SKM-1 (cell line): ENCODE results near the gene ZNF267.
"Not testable (repeated sequence)": the region's sequence is repeated elsewhere in the genome, so short reads cannot be mapped to it uniquely, and the experiment has no call there.

Experiments used
- DNase-seq: peaks from one replicate; lab custom pipeline; 2025; ENCODE audit not compliant: unreplicated experiment; lab: John Stamatoyannopoulos, UW

Gene ZNF267

GRCh38 chr16:31873556-31874365 lies at the start of gene ZNF267:
Gene ZNF267, plus strand, starts transcription at chr16:31873807. Its CDS starts 160 bp downstream, at chr16:31873967.
- DNase-seq: peak; percentile 83

GRCh38 chr16:31833047-31833446 lies 40.6 kb upstream of the ZNF267 start:
- no peak for DNase-seq

GRCh38 chr16:31836396-31836795 lies 37.2 kb upstream of the ZNF267 start:
- not testable (repeated sequence) for DNase-seq

- no peak for DNase-seq
Observed at GRCh38 chr16:31842864-31843263, 30.7 kb upstream of the ZNF267 start.

- not testable (repeated sequence) for DNase-seq
Observed at GRCh38 chr16:31848572-31848971, 25.0 kb upstream of the ZNF267 start.

GRCh38 chr16:31853291-31853690 lies 20.3 kb upstream of the ZNF267 start:
- DNase-seq: no peak

- no peak for DNase-seq
Observed at GRCh38 chr16:31860508-31860907, 13.1 kb upstream of the ZNF267 start.

GRCh38 chr16:31861455-31861854 lies 12.2 kb upstream of the ZNF267 start:
- no peak for DNase-seq

- DNase-seq: no peak
Observed at GRCh38 chr16:31862761-31863160, 10.8 kb upstream of the ZNF267 start.

GRCh38 chr16:31868164-31868563 lies 5.4 kb upstream of the ZNF267 start:
- no peak for DNase-seq

- peak; percentile 64 for DNase-seq
Observed at GRCh38 chr16:31868691-31869167, 4.9 kb upstream of the ZNF267 start.

GRCh38 chr16:31869511-31870201 lies 4.0 kb upstream of the ZNF267 start:
- peak; percentile 93 for DNase-seq

- DNase-seq: no peak
Observed at GRCh38 chr16:31870809-31871208, 2.8 kb upstream of the ZNF267 start.

- no peak for DNase-seq
Observed at GRCh38 chr16:31871510-31871909, 2.1 kb upstream of the ZNF267 start.

GRCh38 chr16:31872201-31872600 lies 1.4 kb upstream of the ZNF267 start:
- DNase-seq: no peak

GRCh38 chr16:31874366-31875111 lies 932 bp downstream of the ZNF267 start:
- no peak for DNase-seq

GRCh38 chr16:31875112-31875803 lies 1.7 kb downstream of the ZNF267 start:
- no peak for DNase-seq

- DNase-seq: no peak
Observed at GRCh38 chr16:31875928-31876547, 2.4 kb downstream of the ZNF267 start.

- no peak for DNase-seq
Observed at GRCh38 chr16:31876951-31877828, 3.6 kb downstream of the ZNF267 start.
